Measurements from ENCODE around the gene IGF2BP3. TPM values are rescaled to one million over a fixed set of nuclear protein-coding genes. Genes with fewer than 3 reads are reported as not detected.
"Not testable (repeated sequence)": the region's sequence is repeated elsewhere in the genome, so short reads cannot be mapped to it uniquely, and the experiment has no call there.

The IGF2BP3 gene
- total RNA-seq, 1 experiment from 2014 or later = 145 TPM

GRCh38 chr7:23343102-23343501 lies 127.2 kb downstream of the IGF2BP3 start:
- DNase-seq (ENCODE audit: low read depth) = no peak

- DNase-seq (ENCODE audit: low read depth) = peak; percentile 42
Measured at GRCh38 chr7:23341846-23342598, 128.3 kb downstream of the IGF2BP3 start.

GRCh38 chr7:23338863-23339262 lies 131.4 kb downstream of the IGF2BP3 start:
- peak; percentile 28 for DNase-seq (ENCODE audit: low read depth)

- DNase-seq (ENCODE audit: low read depth) = no peak
Measured at GRCh38 chr7:23338439-23338838, 131.9 kb downstream of the IGF2BP3 start.

GRCh38 chr7:23337374-23337773 lies 132.9 kb downstream of the IGF2BP3 start:
- DNase-seq (ENCODE audit: low read depth) = no peak

GRCh38 chr7:23336799-23337283 lies 133.4 kb downstream of the IGF2BP3 start:
- DNase-seq (ENCODE audit: low read depth) = no peak

GRCh38 chr7:23336086-23336485 lies 134.2 kb downstream of the IGF2BP3 start:
- DNase-seq (ENCODE audit: low read depth) = no peak

GRCh38 chr7:23335621-23336020 lies 134.7 kb downstream of the IGF2BP3 start:
- DNase-seq (ENCODE audit: low read depth) = peak; percentile 35

- DNase-seq (ENCODE audit: low read depth) = no peak
Measured at GRCh38 chr7:23335136-23335535, 135.2 kb downstream of the IGF2BP3 start.

- DNase-seq (ENCODE audit: low read depth) = peak; percentile 100
Measured at GRCh38 chr7:23334482-23335056, 135.7 kb downstream of the IGF2BP3 start.

- peak; percentile 98 for DNase-seq (ENCODE audit: low read depth)
Measured at GRCh38 chr7:23333671-23334246, 136.5 kb downstream of the IGF2BP3 start.

- DNase-seq (ENCODE audit: low read depth) = peak; percentile 28
Measured at GRCh38 chr7:23332910-23333612, 137.2 kb downstream of the IGF2BP3 start.

- no peak for DNase-seq (ENCODE audit: low read depth)
Measured at GRCh38 chr7:23332193-23332592, 138.1 kb downstream of the IGF2BP3 start.

- DNase-seq (ENCODE audit: low read depth) = no peak
Measured at GRCh38 chr7:23331132-23331531, 139.2 kb downstream of the IGF2BP3 start.

GRCh38 chr7:23315366-23315765 lies 154.9 kb downstream of the IGF2BP3 start:
- peak; percentile 59 for DNase-seq (ENCODE audit: low read depth)

GRCh38 chr7:23312141-23312540 lies 158.2 kb downstream of the IGF2BP3 start:
- DNase-seq (ENCODE audit: low read depth) = not testable (repeated sequence)

GRCh38 chr7:23308754-23309153 lies 161.5 kb downstream of the IGF2BP3 start:
- DNase-seq (ENCODE audit: low read depth) = no peak

- DNase-seq (ENCODE audit: low read depth) = no peak
Measured at GRCh38 chr7:23306936-23307521, 163.3 kb downstream of the IGF2BP3 start.

GRCh38 chr7:23299770-23300300 lies 170.5 kb downstream of the IGF2BP3 start:
- peak; percentile 32 for DNase-seq (ENCODE audit: low read depth)

- DNase-seq (ENCODE audit: low read depth) = peak; percentile 97
Measured at GRCh38 chr7:23298885-23299769, 171.2 kb downstream of the IGF2BP3 start, which contains the start of gene MALSU1. TSS of gene MALSU1 (plus strand) at chr7:23299339. CDS start at chr7:23299353, 14 bp downstream.

Data from RPMI7951 (cell line).